NCI-H748 (cell line): Measurements from ENCODE around the gene PTPRB.

Experiments
- DNase-seq: peaks from one replicate; lab custom pipeline; 2025; ENCODE audit not compliant: unreplicated experiment; lab: John Stamatoyannopoulos, UW

The PTPRB gene

GRCh38 chr12:70598467-70599193 is 38.6 kb downstream of the PTPRB start:
- DNase-seq: peak; percentile 72

- no peak for DNase-seq
These were observed 44.6 kb downstream of the PTPRB start for GRCh38 chr12:70592664-70593063.

- no peak for DNase-seq
These were observed 46.5 kb downstream of the PTPRB start for GRCh38 chr12:70590549-70591226.

GRCh38 chr12:70590051-70590450 is 47.2 kb downstream of the PTPRB start:
- peak; percentile 72 for DNase-seq

GRCh38 chr12:70584332-70584731 is 52.9 kb downstream of the PTPRB start:
- DNase-seq: no peak

GRCh38 chr12:70583251-70583650 is 54.0 kb downstream of the PTPRB start:
- DNase-seq: no peak

- no peak for DNase-seq
These were observed 56.0 kb downstream of the PTPRB start for GRCh38 chr12:70581208-70581607.

- no peak for DNase-seq
These were observed 60.0 kb downstream of the PTPRB start for GRCh38 chr12:70577283-70577634.

GRCh38 chr12:70576341-70577282 is 60.6 kb downstream of the PTPRB start:
- DNase-seq: peak; percentile 87

GRCh38 chr12:70571705-70572268 is 65.4 kb downstream of the PTPRB start:
- peak; percentile 21 for DNase-seq

- DNase-seq: no peak
These were observed 66.2 kb downstream of the PTPRB start for GRCh38 chr12:70571029-70571428.

GRCh38 chr12:70561550-70561949 is 75.7 kb downstream of the PTPRB start:
- no peak for DNase-seq

- no peak for DNase-seq
These were observed 76.6 kb downstream of the PTPRB start for GRCh38 chr12:70560671-70561070.

GRCh38 chr12:70559390-70559789 is 77.8 kb downstream of the PTPRB start:
- DNase-seq: no peak

- peak; percentile 39 for DNase-seq
These were observed 79.5 kb downstream of the PTPRB start for GRCh38 chr12:70557583-70558191.

- no peak for DNase-seq
These were observed 80.9 kb downstream of the PTPRB start for GRCh38 chr12:70556179-70556869.

GRCh38 chr12:70555081-70555480 is 82.1 kb downstream of the PTPRB start:
- no peak for DNase-seq

GRCh38 chr12:70553391-70553859 is 83.8 kb downstream of the PTPRB start:
- DNase-seq: no peak

GRCh38 chr12:70551731-70552130 is 85.5 kb downstream of the PTPRB start:
- DNase-seq: no peak

GRCh38 chr12:70550180-70550577 is 87.0 kb downstream of the PTPRB start:
- no peak for DNase-seq
